ENCODE measurements around the gene AOX1. TPM values are rescaled to one million over a fixed set of nuclear protein-coding genes. Genes with fewer than 3 reads are reported as not detected.
"Not testable (repeated sequence)": the region's sequence is repeated elsewhere in the genome, so short reads cannot be mapped to it uniquely, and the experiment has no call there.

The AOX1 gene
- total and polyA plus RNA-seq, 8 donors, result 6.4 to 303 (median 10.6) TPM

GRCh38 chr2:200679127-200679526, 93.3 kb downstream of the AOX1 start:
- Histone ChIP-seq H3K4me1 (peaks cover 9 to 27% (median 20%) of the 10 kb centered on the region in 4 donors), H3K36me3 (no peaks in the 10 kb centered on the region), H3K4me3 (no peak overlapping the region), H3K27ac (no peak overlapping the region), H3K9me3 (no peaks in the 10 kb centered on the region), H3K27me3 (no peaks in the 10 kb centered on the region)
- peak in 1 of 2 donors; percentile 29 for DNase-seq
- intact Hi-C loops (cut with DNase I; ENCODE audit: low total_unique reads), result no loop called here
- TF ChIP-seq EP300 (IDR thresholded peaks at IDR 0.05) (no peak), POLR2AphosphoS5 (IDR thresholded peaks at IDR 0.05) (no peak), POLR2A (IDR thresholded peaks at IDR 0.05) (no peak)
- TF ChIP-seq, protein P1, sequence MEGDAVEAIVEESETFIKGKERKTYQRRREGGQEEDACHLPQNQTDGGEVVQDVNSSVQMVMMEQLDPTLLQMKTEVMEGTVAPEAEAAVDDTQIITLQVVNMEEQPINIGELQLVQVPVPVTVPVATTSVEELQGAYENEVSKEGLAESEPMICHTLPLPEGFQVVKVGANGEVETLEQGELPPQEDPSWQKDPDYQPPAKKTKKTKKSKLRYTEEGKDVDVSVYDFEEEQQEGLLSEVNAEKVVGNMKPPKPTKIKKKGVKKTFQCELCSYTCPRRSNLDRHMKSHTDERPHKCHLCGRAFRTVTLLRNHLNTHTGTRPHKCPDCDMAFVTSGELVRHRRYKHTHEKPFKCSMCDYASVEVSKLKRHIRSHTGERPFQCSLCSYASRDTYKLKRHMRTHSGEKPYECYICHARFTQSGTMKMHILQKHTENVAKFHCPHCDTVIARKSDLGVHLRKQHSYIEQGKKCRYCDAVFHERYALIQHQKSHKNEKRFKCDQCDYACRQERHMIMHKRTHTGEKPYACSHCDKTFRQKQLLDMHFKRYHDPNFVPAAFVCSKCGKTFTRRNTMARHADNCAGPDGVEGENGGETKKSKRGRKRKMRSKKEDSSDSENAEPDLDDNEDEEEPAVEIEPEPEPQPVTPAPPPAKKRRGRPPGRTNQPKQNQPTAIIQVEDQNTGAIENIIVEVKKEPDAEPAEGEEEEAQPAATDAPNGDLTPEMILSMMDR (IDR thresholded peaks at IDR 0.05), result no peak
- WGBS, 5 donors, result 58 to 74% (median 67%) methylated on average over 5 of the region's 5 CpGs

- Histone ChIP-seq H3K27ac (no peak overlapping the region), H3K9me3 (no peaks in the 10 kb centered on the region), H3K36me3 (no peaks in the 10 kb centered on the region), H3K4me3 (no peak overlapping the region), H3K27me3 (no peaks in the 10 kb centered on the region), H3K4me1 (peaks cover 9 to 27% (median 20%) of the 10 kb centered on the region in 4 donors)
- WGBS, 5 donors, result 86 to 93% (median 91%) methylated on average over 5 of the region's 5 CpGs
- intact Hi-C loops (cut with DNase I; ENCODE audit: low total_unique reads), result no loop called here
- DNase-seq, result no peak
- TF ChIP-seq POLR2AphosphoS5 (IDR thresholded peaks at IDR 0.05), result no peak
- TF ChIP-seq, protein P1 (IDR thresholded peaks at IDR 0.05), result no peak
- no peak for TF ChIP-seq POLR2A (IDR thresholded peaks at IDR 0.05)
- no peak for TF ChIP-seq EP300 (IDR thresholded peaks at IDR 0.05)
Observed at GRCh38 chr2:200679535-200679934, 93.7 kb downstream of the AOX1 start.

DNA sequence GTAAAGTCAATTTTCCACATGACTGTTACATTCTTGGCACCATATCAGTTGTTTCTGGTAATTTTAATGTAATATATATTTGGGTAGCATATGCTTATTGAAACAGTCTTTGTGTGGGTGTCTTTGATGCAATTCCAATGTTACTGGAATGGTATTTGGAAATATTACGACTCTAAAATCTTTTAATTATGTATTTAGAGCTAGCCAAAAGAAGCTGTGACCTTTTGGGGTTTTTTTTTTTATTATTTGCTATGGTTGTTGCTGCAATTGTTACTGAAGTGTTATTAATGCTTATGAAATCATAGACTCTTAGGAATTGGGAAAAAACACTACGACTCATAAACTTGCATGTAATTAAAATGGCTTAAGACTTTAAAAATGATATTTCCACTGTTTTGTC, 95.9 kb downstream of the AOX1 start:
- no peaks in the 10 kb centered on the region for H3K27me3 ChIP-seq
- no peak for TF ChIP-seq POLR2AphosphoS5 (IDR thresholded peaks at IDR 0.05)
- no peak for TF ChIP-seq EP300 (IDR thresholded peaks at IDR 0.05)
- TF ChIP-seq POLR2A (IDR thresholded peaks at IDR 0.05), result no peak
- TF ChIP-seq, protein P1 (IDR thresholded peaks at IDR 0.05), result no peak
- no peak overlapping the region for H3K4me3 ChIP-seq
- H3K36me3 ChIP-seq, result no peaks in the 10 kb centered on the region
- no peak for DNase-seq
- no peaks in the 10 kb centered on the region for H3K9me3 ChIP-seq
- H3K27ac ChIP-seq, result no peak overlapping the region
- H3K4me1 ChIP-seq, result peaks cover 9 to 27% (median 20%) of the 10 kb centered on the region in 4 donors
- intact Hi-C loops (cut with DNase I; ENCODE audit: low total_unique reads), result no loop called here
- WGBS, 5 donors, result 74 to 94% (median 80%) methylated on average over 2 of the region's 2 CpGs

- H3K27me3 ChIP-seq; intact Hi-C loops (cut with DNase I; ENCODE audit: low total_unique reads); H3K4me3 ChIP-seq; DNase-seq; H3K27ac ChIP-seq; H3K36me3 ChIP-seq; H3K9me3 ChIP-seq: not testable (repeated sequence)
- H3K4me1 ChIP-seq, result peaks cover 8 to 26% (median 18%) of the 10 kb centered on the region in 4 donors
- WGBS, 5 donors, result 77 to 94% (median 87%) methylated on average over 2 to 3 of the region's 5 CpGs
Observed at GRCh38 chr2:200682407-200682806, 96.6 kb downstream of the AOX1 start.
